ENCODE results near the gene BMS1. TPM values are rescaled to one million over a fixed set of nuclear protein-coding genes. Genes with fewer than 3 reads are reported as not detected.

Gene BMS1
- total and polyA plus RNA-seq, 2 of the 8 experiments (the other 6 are each of a cell fraction or from before 2014, with no cell fraction given): 3.7 to 34.6 TPM

DNA sequence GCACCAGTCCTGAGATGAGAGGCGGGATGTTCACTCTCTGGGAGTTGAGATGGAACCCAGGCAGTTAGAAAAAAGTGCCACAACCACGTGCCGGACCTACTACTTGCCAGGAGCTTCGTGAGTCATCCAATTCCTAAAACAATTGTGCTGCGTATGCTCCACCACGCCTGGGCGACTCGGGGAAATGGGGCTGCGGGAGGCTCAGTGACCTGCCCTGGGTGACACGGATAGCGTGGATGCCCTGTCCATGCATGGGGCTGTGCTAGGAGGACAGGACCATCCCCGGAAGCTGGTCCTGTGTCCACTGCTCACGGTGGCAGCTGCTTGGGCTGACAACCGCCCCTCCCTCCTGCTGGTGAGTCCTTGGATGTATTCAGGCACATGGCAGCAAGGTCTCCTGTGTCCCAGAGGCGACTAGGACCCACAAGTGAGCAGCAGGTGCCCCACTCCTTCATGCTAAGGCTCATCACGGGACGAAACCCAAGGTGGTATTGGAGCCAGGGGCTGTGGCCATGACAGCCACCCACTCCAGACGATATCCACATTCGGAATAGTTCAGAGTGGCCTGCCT lies 90.4 kb downstream of the BMS1 start (continued):
- TF ChIP-seq, protein P1, sequence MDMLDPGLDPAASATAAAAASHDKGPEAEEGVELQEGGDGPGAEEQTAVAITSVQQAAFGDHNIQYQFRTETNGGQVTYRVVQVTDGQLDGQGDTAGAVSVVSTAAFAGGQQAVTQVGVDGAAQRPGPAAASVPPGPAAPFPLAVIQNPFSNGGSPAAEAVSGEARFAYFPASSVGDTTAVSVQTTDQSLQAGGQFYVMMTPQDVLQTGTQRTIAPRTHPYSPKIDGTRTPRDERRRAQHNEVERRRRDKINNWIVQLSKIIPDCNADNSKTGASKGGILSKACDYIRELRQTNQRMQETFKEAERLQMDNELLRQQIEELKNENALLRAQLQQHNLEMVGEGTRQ (IDR thresholded peaks at IDR 0.05; ENCODE audit: low read length): no peak
- TF ChIP-seq SIRT6 (IDR thresholded peaks at IDR 0.05; ENCODE audit: low read length) (no peak), CHD2 (IDR thresholded peaks at IDR 0.05; ENCODE audit: low read length) (no peak), GTF2F1 (IDR thresholded peaks at IDR 0.05; ENCODE audit: borderline replicate concordance, low read depth, low read length) (no peak), TEAD4 (IDR thresholded peaks at IDR 0.05; ENCODE audit: low read depth, low read length) (no peak), HDAC2 (IDR thresholded peaks at IDR 0.05; ENCODE audit: borderline replicate concordance in 1 of 2, low read depth in 2 of 2, low read length in 2 of 2) (no peak), SIN3A (conservative IDR thresholded peaks at IDR 0.05 in 1 of 2, IDR thresholded peaks at IDR 0.05 in 1 of 2; ENCODE audit: low read depth in 1 of 2, low read length in 2 of 2) (no peak)
- TF ChIP-seq, protein P2, sequence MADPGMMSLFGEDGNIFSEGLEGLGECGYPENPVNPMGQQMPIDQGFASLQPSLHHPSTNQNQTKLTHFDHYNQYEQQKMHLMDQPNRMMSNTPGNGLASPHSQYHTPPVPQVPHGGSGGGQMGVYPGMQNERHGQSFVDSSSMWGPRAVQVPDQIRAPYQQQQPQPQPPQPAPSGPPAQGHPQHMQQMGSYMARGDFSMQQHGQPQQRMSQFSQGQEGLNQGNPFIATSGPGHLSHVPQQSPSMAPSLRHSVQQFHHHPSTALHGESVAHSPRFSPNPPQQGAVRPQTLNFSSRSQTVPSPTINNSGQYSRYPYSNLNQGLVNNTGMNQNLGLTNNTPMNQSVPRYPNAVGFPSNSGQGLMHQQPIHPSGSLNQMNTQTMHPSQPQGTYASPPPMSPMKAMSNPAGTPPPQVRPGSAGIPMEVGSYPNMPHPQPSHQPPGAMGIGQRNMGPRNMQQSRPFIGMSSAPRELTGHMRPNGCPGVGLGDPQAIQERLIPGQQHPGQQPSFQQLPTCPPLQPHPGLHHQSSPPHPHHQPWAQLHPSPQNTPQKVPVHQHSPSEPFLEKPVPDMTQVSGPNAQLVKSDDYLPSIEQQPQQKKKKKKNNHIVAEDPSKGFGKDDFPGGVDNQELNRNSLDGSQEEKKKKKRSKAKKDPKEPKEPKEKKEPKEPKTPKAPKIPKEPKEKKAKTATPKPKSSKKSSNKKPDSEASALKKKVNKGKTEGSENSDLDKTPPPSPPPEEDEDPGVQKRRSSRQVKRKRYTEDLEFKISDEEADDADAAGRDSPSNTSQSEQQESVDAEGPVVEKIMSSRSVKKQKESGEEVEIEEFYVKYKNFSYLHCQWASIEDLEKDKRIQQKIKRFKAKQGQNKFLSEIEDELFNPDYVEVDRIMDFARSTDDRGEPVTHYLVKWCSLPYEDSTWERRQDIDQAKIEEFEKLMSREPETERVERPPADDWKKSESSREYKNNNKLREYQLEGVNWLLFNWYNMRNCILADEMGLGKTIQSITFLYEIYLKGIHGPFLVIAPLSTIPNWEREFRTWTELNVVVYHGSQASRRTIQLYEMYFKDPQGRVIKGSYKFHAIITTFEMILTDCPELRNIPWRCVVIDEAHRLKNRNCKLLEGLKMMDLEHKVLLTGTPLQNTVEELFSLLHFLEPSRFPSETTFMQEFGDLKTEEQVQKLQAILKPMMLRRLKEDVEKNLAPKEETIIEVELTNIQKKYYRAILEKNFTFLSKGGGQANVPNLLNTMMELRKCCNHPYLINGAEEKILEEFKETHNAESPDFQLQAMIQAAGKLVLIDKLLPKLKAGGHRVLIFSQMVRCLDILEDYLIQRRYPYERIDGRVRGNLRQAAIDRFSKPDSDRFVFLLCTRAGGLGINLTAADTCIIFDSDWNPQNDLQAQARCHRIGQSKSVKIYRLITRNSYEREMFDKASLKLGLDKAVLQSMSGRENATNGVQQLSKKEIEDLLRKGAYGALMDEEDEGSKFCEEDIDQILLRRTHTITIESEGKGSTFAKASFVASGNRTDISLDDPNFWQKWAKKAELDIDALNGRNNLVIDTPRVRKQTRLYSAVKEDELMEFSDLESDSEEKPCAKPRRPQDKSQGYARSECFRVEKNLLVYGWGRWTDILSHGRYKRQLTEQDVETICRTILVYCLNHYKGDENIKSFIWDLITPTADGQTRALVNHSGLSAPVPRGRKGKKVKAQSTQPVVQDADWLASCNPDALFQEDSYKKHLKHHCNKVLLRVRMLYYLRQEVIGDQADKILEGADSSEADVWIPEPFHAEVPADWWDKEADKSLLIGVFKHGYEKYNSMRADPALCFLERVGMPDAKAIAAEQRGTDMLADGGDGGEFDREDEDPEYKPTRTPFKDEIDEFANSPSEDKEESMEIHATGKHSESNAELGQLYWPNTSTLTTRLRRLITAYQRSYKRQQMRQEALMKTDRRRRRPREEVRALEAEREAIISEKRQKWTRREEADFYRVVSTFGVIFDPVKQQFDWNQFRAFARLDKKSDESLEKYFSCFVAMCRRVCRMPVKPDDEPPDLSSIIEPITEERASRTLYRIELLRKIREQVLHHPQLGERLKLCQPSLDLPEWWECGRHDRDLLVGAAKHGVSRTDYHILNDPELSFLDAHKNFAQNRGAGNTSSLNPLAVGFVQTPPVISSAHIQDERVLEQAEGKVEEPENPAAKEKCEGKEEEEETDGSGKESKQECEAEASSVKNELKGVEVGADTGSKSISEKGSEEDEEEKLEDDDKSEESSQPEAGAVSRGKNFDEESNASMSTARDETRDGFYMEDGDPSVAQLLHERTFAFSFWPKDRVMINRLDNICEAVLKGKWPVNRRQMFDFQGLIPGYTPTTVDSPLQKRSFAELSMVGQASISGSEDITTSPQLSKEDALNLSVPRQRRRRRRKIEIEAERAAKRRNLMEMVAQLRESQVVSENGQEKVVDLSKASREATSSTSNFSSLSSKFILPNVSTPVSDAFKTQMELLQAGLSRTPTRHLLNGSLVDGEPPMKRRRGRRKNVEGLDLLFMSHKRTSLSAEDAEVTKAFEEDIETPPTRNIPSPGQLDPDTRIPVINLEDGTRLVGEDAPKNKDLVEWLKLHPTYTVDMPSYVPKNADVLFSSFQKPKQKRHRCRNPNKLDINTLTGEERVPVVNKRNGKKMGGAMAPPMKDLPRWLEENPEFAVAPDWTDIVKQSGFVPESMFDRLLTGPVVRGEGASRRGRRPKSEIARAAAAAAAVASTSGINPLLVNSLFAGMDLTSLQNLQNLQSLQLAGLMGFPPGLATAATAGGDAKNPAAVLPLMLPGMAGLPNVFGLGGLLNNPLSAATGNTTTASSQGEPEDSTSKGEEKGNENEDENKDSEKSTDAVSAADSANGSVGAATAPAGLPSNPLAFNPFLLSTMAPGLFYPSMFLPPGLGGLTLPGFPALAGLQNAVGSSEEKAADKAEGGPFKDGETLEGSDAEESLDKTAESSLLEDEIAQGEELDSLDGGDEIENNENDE (IDR thresholded peaks at IDR 0.05; ENCODE audit: insufficient replicate concordance, low read length): no peak
